Cardiac muscle cell (in vitro differentiated cells and primary cell): Measurements from ENCODE around the gene COTL1. TPM values are rescaled to one million over a fixed set of nuclear protein-coding genes. Genes with fewer than 3 reads are reported as not detected.

Experiments used
- DNase-seq, 2 donors: peaks; one replicate each; pipeline versions ENCODE4 v3.0.0 to v3.0.0-alpha.2; 2010 to 2017; ENCODE audit warnings: low read depth in 1 of 2, low spot score in 1 of 2
- H3K27ac ChIP-seq: fragments of 200-600 bp; sonication (generic); 2 replicates; pipeline ENCODE4 v1.5.1; 2016
- H3K27me3 ChIP-seq: fragments of 200-600 bp; sonication (generic); 2 replicates; pipeline ENCODE4 v1.6.0; 2016; ENCODE audit warnings: control low read depth
- H3K36me3 ChIP-seq: fragments of 200-600 bp; sonication (generic); 2 replicates; pipeline ENCODE4 v1.5.1; 2016; ENCODE audit warnings: control low read depth
- H3K4me1 ChIP-seq: fragments of 200-600 bp; sonication (generic); 2 replicates; pipeline ENCODE4 v1.8.1; 2017; ENCODE audit warnings: low read depth, mild to moderate bottlenecking, mixed run types
- H3K4me3 ChIP-seq: fragments of 200-600 bp; sonication (generic); 2 replicates; pipeline ENCODE4 v1.5.1; 2016; ENCODE audit warnings: mild to moderate bottlenecking
- H3K9me3 ChIP-seq: fragments of 200-600 bp; sonication (generic); 2 replicates; pipeline ENCODE4 v1.5.1; 2017; ENCODE audit warnings: low read depth, mild to moderate bottlenecking, control low read depth
- CTCF ChIP-seq: IDR thresholded peaks from 2 replicates; pipeline ENCODE4 v1.5.1; 2012; ENCODE audit warnings: low read depth, mild to moderate bottlenecking, low read length
- polyA plus RNA-seq: library from polyadenylated mRNA; unstranded; fragments of >200 nt; fragmentation: Nextera tagmentation; extraction: Ambion mirVana; gene quantifications from 2 replicates; pipeline ENCODE4 v1.2.1, GENCODE V29; 2016
- total RNA-seq: library from RNA; depleted of rRNA; stranded (reverse); fragments of >200 nt; gene quantifications from 2 replicates; pipeline ENCODE4 v1.2.3, GENCODE V29; 2016

COTL1 gene
- total and polyA plus RNA-seq, 2 experiments from 2014 or later, result 32.3 to 70.2 TPM

- Histone ChIP-seq H3K4me3 (no peak overlapping the region), H3K27me3 (no peaks in the 10 kb centered on the region), H3K9me3 (no peaks in the 10 kb centered on the region), H3K36me3 (no peaks in the 10 kb centered on the region), H3K27ac (no peak overlapping the region), H3K4me1 (peaks cover 41% of the 10 kb centered on the region)
- no peak for DNase-seq
- no peak for TF ChIP-seq CTCF
Measured at GRCh38 chr16:84598360-84598759, 19.5 kb downstream of the COTL1 start.

- H3K4me1 ChIP-seq, result peaks cover 41% of the 10 kb centered on the region
- no peak overlapping the region for H3K27ac ChIP-seq
- H3K4me3 ChIP-seq, result no peak overlapping the region
- H3K36me3 ChIP-seq, result no peaks in the 10 kb centered on the region
- TF ChIP-seq CTCF, result no peak
- DNase-seq, result no peak
- no peaks in the 10 kb centered on the region for H3K27me3 ChIP-seq
- H3K9me3 ChIP-seq, result no peaks in the 10 kb centered on the region
Measured at GRCh38 chr16:84597931-84598351, 19.9 kb downstream of the COTL1 start.

- no peak overlapping the region for H3K4me3 ChIP-seq
- peaks cover 41% of the 10 kb centered on the region for H3K4me1 ChIP-seq
- H3K9me3 ChIP-seq, result no peaks in the 10 kb centered on the region
- no peak overlapping the region for H3K27ac ChIP-seq
- no peak for DNase-seq
- H3K27me3 ChIP-seq, result no peaks in the 10 kb centered on the region
- TF ChIP-seq CTCF, result no peak
- H3K36me3 ChIP-seq, result no peaks in the 10 kb centered on the region
Measured at GRCh38 chr16:84597528-84597896, 20.4 kb downstream of the COTL1 start.

GRCh38 chr16:84596801-84597527 is 20.9 kb downstream of the COTL1 start:
- H3K4me3 ChIP-seq, result no peak overlapping the region
- peaks cover 41% of the 10 kb centered on the region for H3K4me1 ChIP-seq
- H3K36me3 ChIP-seq, result no peaks in the 10 kb centered on the region
- DNase-seq, result no peak
- H3K27me3 ChIP-seq, result no peaks in the 10 kb centered on the region
- no peak for TF ChIP-seq CTCF
- no peak overlapping the region for H3K27ac ChIP-seq
- H3K9me3 ChIP-seq, result no peaks in the 10 kb centered on the region

GRCh38 chr16:84596161-84596560 is 21.7 kb downstream of the COTL1 start:
- H3K27ac ChIP-seq, result no peak overlapping the region
- H3K4me3 ChIP-seq, result no peak overlapping the region
- H3K4me1 ChIP-seq, result peaks cover 41% of the 10 kb centered on the region
- TF ChIP-seq CTCF, result no peak
- no peaks in the 10 kb centered on the region for H3K9me3 ChIP-seq
- DNase-seq, result no peak
- no peaks in the 10 kb centered on the region for H3K36me3 ChIP-seq
- H3K27me3 ChIP-seq, result no peaks in the 10 kb centered on the region

GRCh38 chr16:84595052-84595481 is 22.8 kb downstream of the COTL1 start:
- no peaks in the 10 kb centered on the region for H3K27me3 ChIP-seq
- H3K4me3 ChIP-seq, result no peak overlapping the region
- H3K36me3 ChIP-seq, result no peaks in the 10 kb centered on the region
- DNase-seq, result no peak
- no peaks in the 10 kb centered on the region for H3K9me3 ChIP-seq
- no peak overlapping the region for H3K27ac ChIP-seq
- no peak for TF ChIP-seq CTCF
- H3K4me1 ChIP-seq, result peaks cover 31% of the 10 kb centered on the region
